Raji (cell line): Measurements from ENCODE around the gene PCA3.

Source experiments
- POLR2A ChIP-seq: IDR thresholded peaks from 2 replicates; pipeline ENCODE4 v1.6.1; 2011; ENCODE audit warnings: low read depth, low read length, control low read depth; ENCODE audit not compliant: insufficient read depth

Gene PCA3

DNA sequence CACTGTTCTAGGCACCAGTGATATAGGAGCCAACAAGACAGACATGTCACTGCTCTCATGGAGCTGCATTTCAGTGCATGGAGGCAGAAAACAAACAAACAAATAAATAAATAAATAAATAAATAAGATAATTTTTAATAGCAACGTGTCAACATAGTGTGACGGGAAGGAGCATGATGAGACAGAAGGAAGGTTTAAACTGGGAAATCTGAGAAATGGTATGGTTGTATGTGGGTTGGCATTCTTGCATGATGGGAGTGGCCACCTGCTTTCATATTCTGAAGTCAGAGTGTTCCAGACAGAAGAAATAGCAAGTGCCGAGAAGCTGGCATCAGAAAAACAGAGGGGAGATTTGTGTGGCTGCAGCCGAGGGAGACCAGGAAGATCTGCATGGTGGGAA is at the start of gene PCA3:
Gene PCA3, plus strand, starts transcription at position 301 of the 400 bp plus-strand sequence.
- no peak for TF ChIP-seq POLR2A

GRCh38 chr9:76716085-76716672 is 48.1 kb upstream of the PCA3 start:
- TF ChIP-seq POLR2A, result no peak

DNA sequence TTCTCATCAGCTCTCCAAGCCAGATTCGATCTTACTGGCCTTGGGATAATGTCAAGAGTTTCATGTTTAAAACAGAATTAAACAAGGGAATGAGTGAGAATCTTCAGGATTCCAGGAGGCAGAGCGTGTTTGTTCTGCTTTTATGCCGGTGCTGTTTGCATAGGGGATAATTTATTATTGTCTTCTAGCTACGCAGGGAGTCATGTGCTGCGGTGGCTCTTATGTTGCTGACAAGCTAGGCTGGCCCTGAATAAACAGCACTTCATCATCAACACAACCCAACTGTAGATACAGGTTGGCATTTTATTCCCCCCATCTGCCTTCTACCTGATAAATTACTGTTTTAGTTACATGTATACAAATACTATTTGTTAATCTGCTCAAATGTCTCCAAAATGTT is 47.1 kb upstream of the PCA3 start:
- no peak for TF ChIP-seq POLR2A

DNA sequence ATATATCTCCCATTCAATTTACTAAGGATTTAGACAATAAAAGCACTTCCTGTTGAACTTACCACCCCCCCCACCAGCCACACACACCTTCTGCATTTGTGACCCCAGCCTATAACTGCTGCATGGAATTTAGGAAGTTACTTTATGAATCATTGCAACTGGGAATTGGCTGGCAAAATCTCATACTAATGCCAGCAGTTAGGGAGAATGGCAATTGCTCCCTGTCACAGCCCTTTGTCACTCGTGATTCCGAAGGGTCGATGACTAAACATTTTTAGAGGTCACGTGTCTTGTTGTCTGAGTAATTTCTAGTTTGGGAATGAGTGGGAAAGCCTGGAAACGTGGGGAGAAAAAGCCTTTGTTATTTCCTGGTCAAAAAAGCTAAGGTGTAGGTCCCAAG is 46.6 kb upstream of the PCA3 start:
- TF ChIP-seq POLR2A, result no peak

DNA sequence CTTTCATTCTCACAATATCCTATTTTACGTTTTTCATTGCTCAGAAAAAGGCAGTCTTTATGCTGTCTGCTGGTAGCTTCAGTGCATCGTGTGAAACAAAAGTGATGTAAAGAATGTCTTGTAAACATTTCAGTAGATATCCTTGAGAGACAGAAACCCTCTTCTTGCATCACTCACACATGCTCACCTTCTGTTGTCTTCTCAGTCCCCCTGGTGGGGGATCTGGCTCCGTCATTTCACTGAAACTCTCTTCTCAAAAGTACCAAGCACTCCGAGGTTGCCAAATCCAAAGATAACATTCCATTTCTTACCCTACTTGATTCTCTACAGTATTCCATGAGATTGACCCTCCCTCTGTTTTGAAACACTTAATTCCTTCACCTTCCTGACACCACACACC is 46.1 kb upstream of the PCA3 start:
- TF ChIP-seq POLR2A, result no peak

GRCh38 chr9:76720245-76720644 is 44.0 kb upstream of the PCA3 start:
- TF ChIP-seq POLR2A, result no peak

GRCh38 chr9:76725011-76725546 is 39.2 kb upstream of the PCA3 start:
- TF ChIP-seq POLR2A, result no peak

DNA sequence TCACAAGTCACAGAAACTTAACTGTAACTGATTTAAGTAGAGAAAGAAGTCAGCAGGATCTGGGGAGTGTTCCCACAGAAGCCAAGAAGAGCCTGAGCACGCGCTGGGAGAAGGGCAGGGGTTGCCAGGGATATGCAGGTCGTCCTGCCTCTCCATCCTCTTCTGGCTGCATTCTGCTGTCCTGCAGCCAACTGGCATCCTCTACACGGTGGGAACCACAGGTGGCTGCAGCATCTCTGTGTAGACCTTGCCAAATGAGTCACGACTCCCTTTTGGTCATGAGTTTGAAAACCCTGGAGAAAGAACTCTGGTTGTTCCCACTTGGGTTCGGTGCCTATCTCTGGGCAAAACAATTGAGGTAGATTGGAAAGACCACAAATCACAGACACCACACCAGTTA is 38.4 kb upstream of the PCA3 start:
- TF ChIP-seq POLR2A, result no peak

DNA sequence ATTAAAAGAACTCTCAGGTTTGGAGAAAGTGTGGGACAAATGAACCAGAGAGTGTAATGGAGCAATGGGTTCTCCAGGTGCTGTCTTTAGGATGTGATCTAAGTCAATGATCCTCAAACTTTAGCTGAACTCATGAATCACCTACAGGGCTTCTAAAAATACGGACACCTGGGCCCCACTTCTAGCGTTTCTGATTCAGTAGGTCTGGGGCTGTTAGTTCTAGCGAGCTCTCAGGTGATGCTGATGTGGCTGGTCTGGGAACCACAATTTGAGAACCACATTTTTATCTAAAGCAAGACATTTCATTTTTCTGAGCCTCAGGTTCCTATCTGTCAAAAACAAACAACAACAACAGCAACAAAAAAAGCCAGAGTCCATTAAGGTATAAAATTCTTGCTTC is 35.1 kb upstream of the PCA3 start:
- no peak for TF ChIP-seq POLR2A

GRCh38 chr9:76729980-76730737 is 34.1 kb upstream of the PCA3 start:
- no peak for TF ChIP-seq POLR2A

DNA sequence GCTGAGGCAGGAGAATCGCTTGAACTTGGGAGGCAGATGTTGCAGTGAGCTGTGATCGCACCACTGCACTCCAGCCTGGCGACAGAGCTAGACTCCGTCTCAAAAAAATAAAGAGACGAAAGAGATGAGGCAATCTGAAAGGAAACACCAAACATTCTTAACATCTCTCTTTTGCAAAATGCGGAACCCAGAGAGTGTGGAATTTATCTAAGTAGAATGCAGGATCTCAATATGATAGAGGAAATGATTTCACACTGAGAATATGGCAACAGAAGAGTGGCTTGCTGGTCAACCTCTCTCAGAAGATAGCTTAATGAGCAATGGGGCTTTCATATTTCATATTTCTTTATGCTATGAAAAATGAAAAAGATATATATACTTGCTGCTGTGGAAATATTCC is 33.4 kb upstream of the PCA3 start:
- no peak for TF ChIP-seq POLR2A

DNA sequence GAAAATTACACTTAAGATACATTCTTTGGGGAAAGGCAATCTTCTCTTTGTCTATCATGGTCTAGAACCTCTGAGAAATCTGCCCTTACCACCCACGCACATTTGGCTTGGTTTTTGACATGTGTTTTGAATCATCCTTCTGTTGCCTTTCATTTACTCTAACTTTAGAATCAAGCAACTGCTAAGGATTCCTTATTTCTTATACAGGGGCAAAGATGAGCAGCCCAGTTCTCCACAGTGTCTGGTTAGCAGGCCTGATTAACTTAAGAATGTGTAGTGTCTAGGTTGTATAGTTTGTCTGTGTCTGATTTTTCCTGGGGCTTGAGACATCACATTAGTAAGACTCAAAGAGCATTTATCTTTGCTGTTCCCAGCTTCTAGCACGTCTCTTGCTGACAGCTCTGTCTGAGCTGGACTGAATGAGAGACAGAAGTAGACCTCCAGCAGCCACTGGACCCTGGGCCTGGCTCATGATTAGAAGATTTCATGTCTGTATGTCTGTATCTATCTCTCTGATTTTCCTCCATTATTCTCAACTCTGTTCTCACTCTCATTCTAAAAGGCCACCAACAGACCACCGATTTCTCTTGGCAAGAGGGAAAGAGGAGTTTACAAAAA is 31.8 kb upstream of the PCA3 start:
- TF ChIP-seq POLR2A, result no peak

DNA sequence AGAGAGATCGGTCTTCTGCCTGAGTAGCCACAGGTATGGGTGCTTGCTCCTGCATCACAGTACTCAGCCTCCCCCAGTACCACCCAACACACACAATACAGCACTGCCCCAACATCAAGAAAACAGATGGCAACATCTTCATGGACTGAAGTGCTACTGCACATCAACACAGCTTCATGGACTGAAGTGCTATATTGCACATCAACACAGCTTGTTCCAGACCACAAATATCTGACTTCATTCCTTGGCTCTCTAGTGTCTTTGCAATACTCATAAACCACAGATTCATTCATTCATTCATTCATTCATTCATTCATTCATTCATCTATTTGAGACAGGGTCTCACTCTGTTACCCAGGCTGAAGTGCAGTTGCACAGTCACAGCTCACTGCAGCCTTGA is 31.1 kb upstream of the PCA3 start:
- no peak for TF ChIP-seq POLR2A

GRCh38 chr9:76734716-76735115 is 29.5 kb upstream of the PCA3 start:
- no peak for TF ChIP-seq POLR2A

GRCh38 chr9:76737154-76737902 is 26.9 kb upstream of the PCA3 start:
- TF ChIP-seq POLR2A, result no peak
